ENCODE results near the gene ASB3. TPM values are rescaled to one million over a fixed set of nuclear protein-coding genes. Genes with fewer than 3 reads are reported as not detected.

Gene ASB3
- total and polyA plus RNA-seq, 9 of the 15 experiments (the other 6 are each of a cell fraction or from before 2014, with no cell fraction given): 13.6 to 35.3 (median 18.7) TPM

- TF ChIP-seq, protein P1, sequence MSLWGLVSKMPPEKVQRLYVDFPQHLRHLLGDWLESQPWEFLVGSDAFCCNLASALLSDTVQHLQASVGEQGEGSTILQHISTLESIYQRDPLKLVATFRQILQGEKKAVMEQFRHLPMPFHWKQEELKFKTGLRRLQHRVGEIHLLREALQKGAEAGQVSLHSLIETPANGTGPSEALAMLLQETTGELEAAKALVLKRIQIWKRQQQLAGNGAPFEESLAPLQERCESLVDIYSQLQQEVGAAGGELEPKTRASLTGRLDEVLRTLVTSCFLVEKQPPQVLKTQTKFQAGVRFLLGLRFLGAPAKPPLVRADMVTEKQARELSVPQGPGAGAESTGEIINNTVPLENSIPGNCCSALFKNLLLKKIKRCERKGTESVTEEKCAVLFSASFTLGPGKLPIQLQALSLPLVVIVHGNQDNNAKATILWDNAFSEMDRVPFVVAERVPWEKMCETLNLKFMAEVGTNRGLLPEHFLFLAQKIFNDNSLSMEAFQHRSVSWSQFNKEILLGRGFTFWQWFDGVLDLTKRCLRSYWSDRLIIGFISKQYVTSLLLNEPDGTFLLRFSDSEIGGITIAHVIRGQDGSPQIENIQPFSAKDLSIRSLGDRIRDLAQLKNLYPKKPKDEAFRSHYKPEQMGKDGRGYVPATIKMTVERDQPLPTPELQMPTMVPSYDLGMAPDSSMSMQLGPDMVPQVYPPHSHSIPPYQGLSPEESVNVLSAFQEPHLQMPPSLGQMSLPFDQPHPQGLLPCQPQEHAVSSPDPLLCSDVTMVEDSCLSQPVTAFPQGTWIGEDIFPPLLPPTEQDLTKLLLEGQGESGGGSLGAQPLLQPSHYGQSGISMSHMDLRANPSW (CRISPR knock-in tag; IDR thresholded peaks at IDR 0.05): no peak
- TF ChIP-seq CBFA2T2 (conservative IDR thresholded peaks at IDR 0.05) (peak; percentile 96), LCOR (CRISPR knock-in tag; IDR thresholded peaks at IDR 0.05) (peak; percentile 90), KLF16 (IDR thresholded peaks at IDR 0.05) (peak; percentile 90), MAFG (tag; conservative IDR thresholded peaks at IDR 0.05) (peak; percentile 52), PHB2 (IDR thresholded peaks at IDR 0.05; ENCODE audit: low read depth) (peak; percentile 84), CAMTA2 (CRISPR knock-in tag; conservative IDR thresholded peaks at IDR 0.05) (no peak), ZNF134 (CRISPR knock-in tag; conservative IDR thresholded peaks at IDR 0.05) (no peak), ZNF24 (IDR thresholded peaks at IDR 0.05) (peak; percentile 58; the same call in 1 of the 2 replicates), HDAC1 (IDR thresholded peaks at IDR 0.05) (peak; percentile 22 to 82; a peak in 3 of 4 replicates)
- TF ChIP-seq, protein P2, sequence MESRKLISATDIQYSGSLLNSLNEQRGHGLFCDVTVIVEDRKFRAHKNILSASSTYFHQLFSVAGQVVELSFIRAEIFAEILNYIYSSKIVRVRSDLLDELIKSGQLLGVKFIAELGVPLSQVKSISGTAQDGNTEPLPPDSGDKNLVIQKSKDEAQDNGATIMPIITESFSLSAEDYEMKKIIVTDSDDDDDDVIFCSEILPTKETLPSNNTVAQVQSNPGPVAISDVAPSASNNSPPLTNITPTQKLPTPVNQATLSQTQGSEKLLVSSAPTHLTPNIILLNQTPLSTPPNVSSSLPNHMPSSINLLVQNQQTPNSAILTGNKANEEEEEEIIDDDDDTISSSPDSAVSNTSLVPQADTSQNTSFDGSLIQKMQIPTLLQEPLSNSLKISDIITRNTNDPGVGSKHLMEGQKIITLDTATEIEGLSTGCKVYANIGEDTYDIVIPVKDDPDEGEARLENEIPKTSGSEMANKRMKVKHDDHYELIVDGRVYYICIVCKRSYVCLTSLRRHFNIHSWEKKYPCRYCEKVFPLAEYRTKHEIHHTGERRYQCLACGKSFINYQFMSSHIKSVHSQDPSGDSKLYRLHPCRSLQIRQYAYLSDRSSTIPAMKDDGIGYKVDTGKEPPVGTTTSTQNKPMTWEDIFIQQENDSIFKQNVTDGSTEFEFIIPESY (CRISPR knock-in tag; IDR thresholded peaks at IDR 0.05): no peak
- TF ChIP-seq, protein P3, sequence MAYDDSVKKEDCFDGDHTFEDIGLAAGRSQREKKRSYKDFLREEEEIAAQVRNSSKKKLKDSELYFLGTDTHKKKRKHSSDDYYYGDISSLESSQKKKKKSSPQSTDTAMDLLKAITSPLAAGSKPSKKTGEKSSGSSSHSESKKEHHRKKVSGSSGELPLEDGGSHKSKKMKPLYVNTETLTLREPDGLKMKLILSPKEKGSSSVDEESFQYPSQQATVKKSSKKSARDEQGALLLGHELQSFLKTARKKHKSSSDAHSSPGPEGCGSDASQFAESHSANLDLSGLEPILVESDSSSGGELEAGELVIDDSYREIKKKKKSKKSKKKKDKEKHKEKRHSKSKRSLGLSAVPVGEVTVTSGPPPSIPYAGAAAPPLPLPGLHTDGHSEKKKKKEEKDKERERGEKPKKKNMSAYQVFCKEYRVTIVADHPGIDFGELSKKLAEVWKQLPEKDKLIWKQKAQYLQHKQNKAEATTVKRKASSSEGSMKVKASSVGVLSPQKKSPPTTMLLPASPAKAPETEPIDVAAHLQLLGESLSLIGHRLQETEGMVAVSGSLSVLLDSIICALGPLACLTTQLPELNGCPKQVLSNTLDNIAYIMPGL (CRISPR knock-in tag; IDR thresholded peaks at IDR 0.05): no peak
- TF ChIP-seq, protein P4, sequence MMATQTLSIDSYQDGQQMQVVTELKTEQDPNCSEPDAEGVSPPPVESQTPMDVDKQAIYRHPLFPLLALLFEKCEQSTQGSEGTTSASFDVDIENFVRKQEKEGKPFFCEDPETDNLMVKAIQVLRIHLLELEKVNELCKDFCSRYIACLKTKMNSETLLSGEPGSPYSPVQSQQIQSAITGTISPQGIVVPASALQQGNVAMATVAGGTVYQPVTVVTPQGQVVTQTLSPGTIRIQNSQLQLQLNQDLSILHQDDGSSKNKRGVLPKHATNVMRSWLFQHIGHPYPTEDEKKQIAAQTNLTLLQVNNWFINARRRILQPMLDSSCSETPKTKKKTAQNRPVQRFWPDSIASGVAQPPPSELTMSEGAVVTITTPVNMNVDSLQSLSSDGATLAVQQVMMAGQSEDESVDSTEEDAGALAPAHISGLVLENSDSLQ (IDR thresholded peaks at IDR 0.05): peak; percentile 80
- TF ChIP-seq, protein P5, sequence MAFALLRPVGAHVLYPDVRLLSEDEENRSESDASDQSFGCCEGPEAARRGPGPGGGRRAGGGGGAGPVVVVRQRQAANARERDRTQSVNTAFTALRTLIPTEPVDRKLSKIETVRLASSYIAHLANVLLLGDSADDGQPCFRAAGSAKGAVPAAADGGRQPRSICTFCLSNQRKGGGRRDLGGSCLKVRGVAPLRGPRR (CRISPR knock-in tag; IDR thresholded peaks at IDR 0.05): no peak
Observed at GRCh38 chr2:53668624-53669026, 118.1 kb downstream of the ASB3 start (continued).
